B cell (primary cell): ENCODE results near the gene ATXN2. TPM values are rescaled to one million over a fixed set of nuclear protein-coding genes. Genes with fewer than 3 reads are reported as not detected.

ENCODE experiments used
- ATAC-seq: fragments of 200-7000 bp; cut with Tn5 transposase; one replicate; pipeline ENCODE4 v1.10.0; 2021; ENCODE audit warnings: low read depth, mild to moderate bottlenecking, moderate number of reproducible peaks, moderate library complexity
- CTCF ChIA-PET: fragments of 350-600 bp; sonication (Branson Sonifier 250); formaldehyde crosslinking; loops from one replicate; lab custom pipeline; 2021; ENCODE audit warnings: antibody characterized with exemption, inconsistent platforms; lab: Charles Lee
- POLR2A ChIA-PET: fragments of 350-600 bp; sonication (Branson Sonifier 250); formaldehyde crosslinking; loops from one replicate; lab custom pipeline; 2021; ENCODE audit warnings: antibody characterized with exemption; lab: Charles Lee
- DNase-seq: peaks from one replicate; pipeline ENCODE4 v3.0.0; 2013
- H2AFZ ChIP-seq: 2 replicates; pipeline ENCODE4 v1.6.1; 2012; ENCODE audit warnings: mild to moderate bottlenecking, low read depth, low read length; ENCODE audit not compliant: insufficient read depth, poor library complexity, severe bottlenecking
- H3K27ac ChIP-seq, 2 donors: 1 replicate in 1 of 2; 2 replicates in 1 of 2; pipeline ENCODE4 v1.5.1; 2012 to 2013; ENCODE audit warnings: low read length in 2 of 2, mild to moderate bottlenecking in 2 of 2, moderate library complexity in 1 of 2
- H3K27me3 ChIP-seq, 4 experiments: fragments of 200-600 bp in 1 of 4; sonication (generic) in 1 of 4; replicated peaks in 1 of 4; 1 replicate in 2 of 4; 2 replicates in 2 of 4; pipeline versions ENCODE4 v1.6.1 to v1.7.0; 2013 to 2016; ENCODE audit warnings: low read length in 3 of 4, mild to moderate bottlenecking in 2 of 4, mixed read lengths in 1 of 4, moderate library complexity in 1 of 4; ENCODE audit not compliant: insufficient read depth in 4 of 4, control insufficient read depth in 3 of 4; ENCODE audit errors: control extremely low read depth in 1 of 4
- H3K36me3 ChIP-seq, 2 experiments: replicated peaks in 1 of 2; 1 replicate in 1 of 2; 2 replicates in 1 of 2; pipeline versions ENCODE4 v1.6.1 to v1.7.1; 2013; ENCODE audit warnings: low read length in 1 of 2; ENCODE audit not compliant: insufficient read depth in 2 of 2, control insufficient read depth in 1 of 2; ENCODE audit errors: control extremely low read depth in 1 of 2, extremely low read depth in 1 of 2
- H3K4me1 ChIP-seq, 2 donors: fragments of 200-600 bp in 1 of 2; sonication (generic) in 1 of 2; 1 replicate in 1 of 2; 2 replicates in 1 of 2; pipeline versions ENCODE4 v1.5.1 to v1.6.1; 2013 to 2017; ENCODE audit warnings: low read length in 2 of 2; ENCODE audit not compliant: control insufficient read depth in 2 of 2, insufficient read depth in 2 of 2
- H3K4me2 ChIP-seq: replicated peaks from 2 replicates; pipeline ENCODE3; 2012; ENCODE audit warnings: mild to moderate bottlenecking, low read depth, low read length; ENCODE audit not compliant: poor library complexity, severe bottlenecking
- H3K4me3 ChIP-seq, 5 experiments: fragments of 200-600 bp in 1 of 5; sonication (generic) in 1 of 5; 1 replicate in 3 of 5; 2 replicates in 2 of 5; pipeline versions ENCODE4 v1.5.1 to v1.7.0; 2011 to 2016; ENCODE audit warnings: low read length in 4 of 5, mild to moderate bottlenecking in 4 of 5, low read depth in 2 of 5, control low read depth in 1 of 5, moderate library complexity in 1 of 5; ENCODE audit not compliant: insufficient read depth in 1 of 5; ENCODE audit errors: control extremely low read depth in 1 of 5, extremely low read depth in 1 of 5
- H3K79me2 ChIP-seq: fragments of 200-600 bp; sonication (generic); one replicate; pipeline ENCODE4 v1.6.0; 2016; ENCODE audit warnings: low read length; ENCODE audit not compliant: control insufficient read depth, insufficient read depth
- H3K9ac ChIP-seq: fragments of 200-600 bp; sonication (generic); 2 replicates; pipeline ENCODE4 v1.6.1; 2017; ENCODE audit warnings: mild to moderate bottlenecking, low read length, moderate library complexity
- H3K9me3 ChIP-seq, 3 donors: one replicate each; pipeline versions ENCODE4 v1.6.1 to v1.7.1; 2013; ENCODE audit warnings: low read length in 2 of 3; ENCODE audit not compliant: control insufficient read depth in 2 of 3, insufficient read depth in 1 of 3; ENCODE audit errors: control extremely low read depth in 1 of 3
- H4K20me1 ChIP-seq: 2 replicates; pipeline ENCODE4 v1.6.0; 2012; ENCODE audit warnings: mild to moderate bottlenecking, low read length; ENCODE audit not compliant: insufficient read depth, control insufficient read depth, poor library complexity, severe bottlenecking
- H3K27ac Mint-ChIP-seq: one replicate; pipeline ENCODE4 v1.8.0; 2021; ENCODE audit warnings: mixed read lengths
- H3K27me3 Mint-ChIP-seq: one replicate; pipeline ENCODE4 v1.8.0; 2021; ENCODE audit warnings: mixed read lengths
- H3K4me1 Mint-ChIP-seq: one replicate; pipeline ENCODE4 v1.8.0; 2021; ENCODE audit warnings: mixed read lengths
- H3K4me3 Mint-ChIP-seq: one replicate; pipeline ENCODE4 v1.8.0; 2021; ENCODE audit warnings: mixed read lengths
- H3K9me3 Mint-ChIP-seq: one replicate; pipeline ENCODE4 v1.8.0; 2022; ENCODE audit warnings: mixed read lengths; ENCODE audit not compliant: insufficient read depth
- EZH2 ChIP-seq: IDR thresholded peaks from 2 replicates; pipeline ENCODE4 v1.6.1; 2012; ENCODE audit warnings: borderline replicate concordance, low read depth, mild to moderate bottlenecking, moderate library complexity, low read length; ENCODE audit not compliant: insufficient read depth, poor library complexity, severe bottlenecking
- WGBS: methylation state at CpG from one replicate; pipeline ENCODE4 v1.1.5; 2013; ENCODE audit warnings: missing lambda C conversion rate; ENCODE audit not compliant: insufficient coverage; 5-methylcytosine and 5-hydroxymethylcytosine counted together
- intact Hi-C: fragments of 100-400 bp; cut with micrococcal nuclease; formaldehyde crosslinking; loops from one replicate; pipeline ENCODE4 v1.10.0; 2022
- polyA plus RNA-seq: library from polyadenylated mRNA; depleted of rRNA; stranded (reverse); fragments of >200 nt; gene quantifications from 2 replicates; pipeline ENCODE4 v1.2.3, GENCODE V29; 2012
- total RNA-seq, 2 donors: library from RNA; stranded (reverse); fragments of 120-200 nt in 1 of 2; gene quantifications; 1 replicate in 1 of 2; 2 replicates in 1 of 2; pipeline versions ENCODE4 v1.2.3 to v1.2.4, GENCODE V29; 2013 to 2022
- TF ChIP-seq, protein P1 (sequence below): fragments of 200-600 bp; IDR thresholded peaks from one replicate; pipeline ENCODE4 v1.8.0; 2022; ENCODE audit warnings: antibody characterized with exemption, mild to moderate bottlenecking

The ATXN2 gene
- total and polyA plus RNA-seq, 2 donors (not counting 1 experiment from before 2014, with no cell fraction given), result 28.2 to 83.8 TPM

DNA sequence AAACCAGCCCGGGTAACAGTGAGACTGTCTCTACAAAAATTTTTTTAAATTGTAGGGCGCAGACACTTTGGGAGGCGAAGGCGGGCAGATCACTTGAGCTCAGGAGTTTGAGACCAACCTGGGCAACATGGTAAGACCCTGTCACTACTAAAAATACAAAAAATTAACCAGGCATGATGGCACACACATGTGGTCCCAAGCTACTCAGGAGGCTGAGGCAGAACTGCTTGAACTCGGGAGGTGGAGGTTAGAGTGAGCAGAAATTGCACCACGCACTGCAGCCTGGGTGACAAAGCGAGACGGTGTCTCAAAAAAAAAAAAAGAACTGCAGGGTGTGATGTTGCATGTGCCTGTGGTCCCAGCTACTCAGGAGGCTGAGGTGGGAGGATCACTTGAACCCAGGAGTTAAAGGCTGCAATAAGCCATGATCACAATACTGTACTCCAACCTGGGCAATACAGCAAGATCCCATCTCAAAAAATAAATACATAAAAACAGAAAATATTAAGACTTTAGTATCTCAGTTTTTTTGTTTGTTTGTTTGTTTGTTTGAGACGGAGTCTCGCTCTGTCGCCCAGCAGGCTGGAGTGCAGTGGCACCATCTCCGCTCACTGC, 16.9 kb downstream of the ATXN2 start:
- no peak overlapping the region for H3K27ac Mint-ChIP-seq
- Histone ChIP-seq H3K9me3 (no peaks in the 10 kb centered on the region), H3K4me2 (no peak overlapping the region), H3K9ac (no peak overlapping the region), H3K27me3 (no peaks in the 10 kb centered on the region), H3K79me2 (peaks cover 96% of the 10 kb centered on the region), H4K20me1 (peaks cover 69% of the 10 kb centered on the region), H3K27ac (no peak overlapping the region), H3K36me3 (peaks cover 0 to 2% of the 10 kb centered on the region in 2 experiments), H3K4me3 (no peak overlapping the region), H2AFZ (no peak overlapping the region), H3K4me1 (no peaks in the 10 kb centered on the region)
- H3K4me1 Mint-ChIP-seq, result peaks cover 24% of the 10 kb centered on the region
- intact Hi-C loops, result no loop called here
- ChIA-PET CTCF (interaction anchor here (0.7 kb wide), 1 partner anchor 130 kb away, joined by 3 read pairs; no protein-coding TSS in a partner anchor), POLR2A (no interaction called here)
- DNase-seq (no peak), ATAC-seq (no peak)
- 100% methylated on average over 6 of the region's 12 CpGs for WGBS
- no peaks in the 10 kb centered on the region for H3K27me3 Mint-ChIP-seq
- TF ChIP-seq EZH2, result no peak
- TF ChIP-seq, protein P1, sequence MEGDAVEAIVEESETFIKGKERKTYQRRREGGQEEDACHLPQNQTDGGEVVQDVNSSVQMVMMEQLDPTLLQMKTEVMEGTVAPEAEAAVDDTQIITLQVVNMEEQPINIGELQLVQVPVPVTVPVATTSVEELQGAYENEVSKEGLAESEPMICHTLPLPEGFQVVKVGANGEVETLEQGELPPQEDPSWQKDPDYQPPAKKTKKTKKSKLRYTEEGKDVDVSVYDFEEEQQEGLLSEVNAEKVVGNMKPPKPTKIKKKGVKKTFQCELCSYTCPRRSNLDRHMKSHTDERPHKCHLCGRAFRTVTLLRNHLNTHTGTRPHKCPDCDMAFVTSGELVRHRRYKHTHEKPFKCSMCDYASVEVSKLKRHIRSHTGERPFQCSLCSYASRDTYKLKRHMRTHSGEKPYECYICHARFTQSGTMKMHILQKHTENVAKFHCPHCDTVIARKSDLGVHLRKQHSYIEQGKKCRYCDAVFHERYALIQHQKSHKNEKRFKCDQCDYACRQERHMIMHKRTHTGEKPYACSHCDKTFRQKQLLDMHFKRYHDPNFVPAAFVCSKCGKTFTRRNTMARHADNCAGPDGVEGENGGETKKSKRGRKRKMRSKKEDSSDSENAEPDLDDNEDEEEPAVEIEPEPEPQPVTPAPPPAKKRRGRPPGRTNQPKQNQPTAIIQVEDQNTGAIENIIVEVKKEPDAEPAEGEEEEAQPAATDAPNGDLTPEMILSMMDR, result no peak
- H3K9me3 Mint-ChIP-seq, result no peaks in the 10 kb centered on the region
- H3K4me3 Mint-ChIP-seq, result no peak overlapping the region

GRCh38 chr12:111581434-111582132, 17.5 kb downstream of the ATXN2 start:
- no peak overlapping the region for H3K4me2 ChIP-seq
- WGBS, result 98% methylated on average over 13 of the region's 15 CpGs
- Mint-ChIP-seq H3K27ac (no peak overlapping the region), H3K4me1 (peaks cover 22% of the 10 kb centered on the region), H3K4me3 (no peak overlapping the region), H3K27me3 (no peaks in the 10 kb centered on the region), H3K9me3 (no peaks in the 10 kb centered on the region)
- H3K36me3 ChIP-seq, result peaks cover 0 to 2% of the 10 kb centered on the region in 2 experiments
- TF ChIP-seq, protein P1, result no peak
- TF ChIP-seq EZH2, result no peak
- no peaks in the 10 kb centered on the region for H3K27me3 ChIP-seq
- no peak overlapping the region for H2AFZ ChIP-seq
- intact Hi-C loops, result no loop called here
- H3K4me1 ChIP-seq, result no peaks in the 10 kb centered on the region
- POLR2A ChIA-PET, result no interaction called here
- peaks cover 65% of the 10 kb centered on the region for H4K20me1 ChIP-seq
- DNase-seq, result no peak
- H3K27ac ChIP-seq, result no peak overlapping the region
- CTCF ChIA-PET, result interaction anchor here (0.7 kb wide), 1 partner anchor 129 kb away, joined by 3 read pairs; no protein-coding TSS in a partner anchor
- H3K9ac ChIP-seq, result no peak overlapping the region
- no peaks in the 10 kb centered on the region for H3K9me3 ChIP-seq
- peaks cover 94% of the 10 kb centered on the region for H3K79me2 ChIP-seq
- ATAC-seq, result no peak
- H3K4me3 ChIP-seq, result no peak overlapping the region
